ENCODE results near the gene OR52B6. TPM values are rescaled to one million over a fixed set of nuclear protein-coding genes. Genes with fewer than 3 reads are reported as not detected.

The OR52B6 gene, protein sequence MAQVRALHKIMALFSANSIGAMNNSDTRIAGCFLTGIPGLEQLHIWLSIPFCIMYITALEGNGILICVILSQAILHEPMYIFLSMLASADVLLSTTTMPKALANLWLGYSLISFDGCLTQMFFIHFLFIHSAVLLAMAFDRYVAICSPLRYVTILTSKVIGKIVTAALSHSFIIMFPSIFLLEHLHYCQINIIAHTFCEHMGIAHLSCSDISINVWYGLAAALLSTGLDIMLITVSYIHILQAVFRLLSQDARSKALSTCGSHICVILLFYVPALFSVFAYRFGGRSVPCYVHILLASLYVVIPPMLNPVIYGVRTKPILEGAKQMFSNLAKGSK
- not detected for total RNA-seq

- TF ChIP-seq POLR2A (IDR thresholded peaks at IDR 0.05) (no peak), CTCF (IDR thresholded peaks at IDR 0.05) (no peak), POLR2AphosphoS5 (IDR thresholded peaks at IDR 0.05) (no peak)
- no peak for DNase-seq (ENCODE audit: low spot score in 2 of 2)
- Histone ChIP-seq H3K27ac (no peak within 1 kb of the TSS), H3K27me3 (no peaks in the 10 kb centered on the region), H3K4me3 (no peak within 1 kb of the TSS), H3K36me3 (no peaks in the 10 kb centered on the region), H3K9me3 (no peaks in the 10 kb centered on the region), H3K4me1 (no peaks in the 10 kb centered on the region)
- intact Hi-C loops (cut with DNase I; ENCODE audit: low total_unique reads) = no loop called here
These were observed at the start of gene OR52B6 for GRCh38 chr11:5580577-5580976. Gene OR52B6 (plus strand): TSS chr11:5580877. CDS start chr11:5580877, 0 bp downstream.

DNA sequence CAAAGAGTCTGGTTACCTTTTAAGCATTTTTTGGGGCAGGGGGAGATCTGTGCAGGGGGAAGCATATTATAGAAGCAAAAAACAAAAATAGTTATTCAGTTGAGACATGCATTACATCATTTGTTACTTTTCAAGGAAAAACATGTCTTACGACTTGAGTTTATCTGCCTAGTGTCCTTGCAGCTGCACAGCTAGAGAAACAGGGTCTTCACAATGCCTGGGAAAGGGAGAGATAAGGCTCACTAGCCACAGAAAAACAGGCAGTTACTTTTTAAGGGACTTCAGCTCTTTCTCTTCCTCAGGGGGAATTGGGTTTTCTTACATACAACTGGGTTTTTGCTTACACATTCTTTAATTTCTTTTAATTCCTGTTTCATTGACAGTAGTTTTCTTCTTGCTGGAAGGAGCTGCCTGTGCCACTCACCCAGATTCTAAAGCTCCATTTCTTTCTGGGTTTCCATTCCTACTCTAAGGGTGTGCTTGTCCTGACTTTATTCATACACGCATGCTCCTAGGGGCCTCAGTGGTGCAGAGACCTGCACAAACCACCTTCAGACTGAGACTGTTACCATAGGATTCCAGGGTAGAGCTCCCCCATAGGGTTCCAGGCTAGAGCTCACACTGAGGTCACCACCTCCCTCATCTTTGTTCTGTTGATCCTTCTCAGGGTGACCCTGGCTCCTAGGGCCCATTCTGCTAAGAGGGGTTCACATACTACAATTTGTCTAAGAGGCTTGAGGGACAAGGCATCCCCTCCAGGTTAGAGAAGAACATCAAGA is 49.4 kb upstream of the OR52B6 start:
- no peak overlapping the region for H3K27ac ChIP-seq
- H3K4me1 ChIP-seq = no peaks in the 10 kb centered on the region
- H3K36me3 ChIP-seq = no peaks in the 10 kb centered on the region
- no peaks in the 10 kb centered on the region for H3K9me3 ChIP-seq
- TF ChIP-seq CTCF (IDR thresholded peaks at IDR 0.05) (no peak), POLR2A (IDR thresholded peaks at IDR 0.05) (no peak), POLR2AphosphoS5 (IDR thresholded peaks at IDR 0.05) (no peak)
- intact Hi-C loops (cut with DNase I; ENCODE audit: low total_unique reads) = no loop called here
- DNase-seq (ENCODE audit: low spot score in 2 of 2) = no peak
- no peaks in the 10 kb centered on the region for H3K27me3 ChIP-seq
- no peak overlapping the region for H3K4me3 ChIP-seq

DNA sequence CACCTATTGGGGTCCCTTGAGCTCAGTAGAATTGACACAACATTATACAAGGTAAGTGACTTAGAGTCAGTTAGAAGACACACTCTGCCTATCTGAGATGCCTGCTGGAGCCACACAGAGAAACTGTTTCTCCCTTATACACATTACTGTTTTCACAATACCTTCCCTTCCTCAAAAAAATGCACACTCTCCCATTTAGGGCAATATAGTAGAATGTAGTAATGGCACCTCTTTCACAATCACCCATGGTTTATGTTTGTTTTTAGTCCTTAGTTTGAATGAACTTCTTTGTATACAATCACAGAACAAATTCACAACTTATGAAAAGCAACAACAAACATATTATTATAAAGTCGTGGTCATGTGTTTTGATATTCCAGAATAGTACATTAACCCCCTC is 46.6 kb upstream of the OR52B6 start:
- DNase-seq (ENCODE audit: low spot score in 2 of 2) = no peak
- no peak for TF ChIP-seq POLR2AphosphoS5 (IDR thresholded peaks at IDR 0.05)
- TF ChIP-seq CTCF (IDR thresholded peaks at IDR 0.05) = no peak
- TF ChIP-seq POLR2A (IDR thresholded peaks at IDR 0.05) = no peak
- no peaks in the 10 kb centered on the region for H3K36me3 ChIP-seq
- no peaks in the 10 kb centered on the region for H3K27me3 ChIP-seq
- intact Hi-C loops (cut with DNase I; ENCODE audit: low total_unique reads) = no loop called here
- H3K4me1 ChIP-seq = no peaks in the 10 kb centered on the region
- H3K27ac ChIP-seq = no peak overlapping the region
- no peaks in the 10 kb centered on the region for H3K9me3 ChIP-seq
- no peak overlapping the region for H3K4me3 ChIP-seq

- no peak for TF ChIP-seq CTCF (IDR thresholded peaks at IDR 0.05)
- no peak for TF ChIP-seq POLR2AphosphoS5 (IDR thresholded peaks at IDR 0.05)
- TF ChIP-seq POLR2A (IDR thresholded peaks at IDR 0.05) = no peak
- H3K36me3 ChIP-seq = no peaks in the 10 kb centered on the region
- no peak overlapping the region for H3K27ac ChIP-seq
- no peaks in the 10 kb centered on the region for H3K27me3 ChIP-seq
- H3K4me1 ChIP-seq = no peaks in the 10 kb centered on the region
- no peak for DNase-seq (ENCODE audit: low spot score in 2 of 2)
- no peak overlapping the region for H3K4me3 ChIP-seq
- intact Hi-C loops (cut with DNase I; ENCODE audit: low total_unique reads) = no loop called here
- H3K9me3 ChIP-seq = no peaks in the 10 kb centered on the region
These were observed 44.2 kb upstream of the OR52B6 start for GRCh38 chr11:5536482-5536881.

DNA sequence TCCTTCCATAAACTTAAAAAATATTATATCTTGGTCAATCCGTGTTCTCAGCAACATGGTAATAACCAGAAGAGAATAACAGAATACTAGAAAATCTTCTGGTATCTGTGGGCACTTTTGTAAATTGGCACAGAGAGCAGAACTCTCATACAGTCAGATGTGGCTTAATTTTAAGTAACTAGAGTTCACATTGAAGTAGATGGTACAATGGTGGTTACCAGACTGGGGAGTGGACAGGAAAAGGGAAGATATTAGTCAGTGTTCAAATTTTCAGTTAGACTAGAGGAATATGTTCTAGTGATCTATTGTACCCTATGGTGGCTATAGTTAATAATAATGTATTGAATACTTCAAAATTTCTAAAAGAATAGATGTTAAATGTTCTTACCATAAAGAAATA is 39.2 kb upstream of the OR52B6 start:
- H3K9me3 ChIP-seq = no peaks in the 10 kb centered on the region
- TF ChIP-seq CTCF (IDR thresholded peaks at IDR 0.05) (no peak), POLR2A (IDR thresholded peaks at IDR 0.05) (no peak), POLR2AphosphoS5 (IDR thresholded peaks at IDR 0.05) (no peak)
- DNase-seq (ENCODE audit: low spot score in 2 of 2) = no peak
- H3K4me1 ChIP-seq = no peaks in the 10 kb centered on the region
- H3K36me3 ChIP-seq = no peaks in the 10 kb centered on the region
- H3K27ac ChIP-seq = no peak overlapping the region
- intact Hi-C loops (cut with DNase I; ENCODE audit: low total_unique reads) = no loop called here
- no peaks in the 10 kb centered on the region for H3K27me3 ChIP-seq
- no peak overlapping the region for H3K4me3 ChIP-seq

Measured in breast epithelium (tissue), 4 donors.